ENCODE data around the gene CCNQ.

DNA sequence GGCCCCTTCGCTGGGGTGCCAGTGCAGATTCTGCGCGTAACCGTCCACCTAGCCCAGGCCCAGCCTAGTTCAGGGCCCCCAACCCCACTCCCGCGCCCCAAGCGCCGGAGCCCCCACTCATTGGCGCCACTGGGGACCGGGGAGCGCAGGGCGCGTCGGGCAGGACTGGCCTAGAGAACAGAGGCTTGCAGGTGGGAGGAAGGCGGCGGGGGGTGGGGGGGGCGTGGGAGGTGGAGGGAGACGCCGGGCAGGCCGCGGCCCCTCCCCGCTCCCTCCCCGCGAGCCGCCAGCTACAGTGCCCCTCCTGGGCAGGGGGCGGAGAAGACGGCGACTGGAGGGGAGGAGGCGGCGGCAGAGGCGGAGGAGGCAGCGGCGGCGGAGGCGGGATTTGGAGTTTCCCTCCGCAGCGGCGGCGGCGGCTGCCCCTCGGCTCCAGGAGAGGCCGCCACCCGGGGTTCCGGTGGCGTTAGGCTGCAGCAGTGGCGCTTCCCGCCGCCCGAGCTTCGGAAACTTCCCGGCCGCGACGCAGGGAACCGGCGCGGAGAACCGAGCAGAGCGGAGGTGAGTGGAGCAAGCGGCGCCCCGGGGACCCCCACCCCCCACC is 43.2 kb upstream of the CCNQ start:
- TF ChIP-seq, protein P1, sequence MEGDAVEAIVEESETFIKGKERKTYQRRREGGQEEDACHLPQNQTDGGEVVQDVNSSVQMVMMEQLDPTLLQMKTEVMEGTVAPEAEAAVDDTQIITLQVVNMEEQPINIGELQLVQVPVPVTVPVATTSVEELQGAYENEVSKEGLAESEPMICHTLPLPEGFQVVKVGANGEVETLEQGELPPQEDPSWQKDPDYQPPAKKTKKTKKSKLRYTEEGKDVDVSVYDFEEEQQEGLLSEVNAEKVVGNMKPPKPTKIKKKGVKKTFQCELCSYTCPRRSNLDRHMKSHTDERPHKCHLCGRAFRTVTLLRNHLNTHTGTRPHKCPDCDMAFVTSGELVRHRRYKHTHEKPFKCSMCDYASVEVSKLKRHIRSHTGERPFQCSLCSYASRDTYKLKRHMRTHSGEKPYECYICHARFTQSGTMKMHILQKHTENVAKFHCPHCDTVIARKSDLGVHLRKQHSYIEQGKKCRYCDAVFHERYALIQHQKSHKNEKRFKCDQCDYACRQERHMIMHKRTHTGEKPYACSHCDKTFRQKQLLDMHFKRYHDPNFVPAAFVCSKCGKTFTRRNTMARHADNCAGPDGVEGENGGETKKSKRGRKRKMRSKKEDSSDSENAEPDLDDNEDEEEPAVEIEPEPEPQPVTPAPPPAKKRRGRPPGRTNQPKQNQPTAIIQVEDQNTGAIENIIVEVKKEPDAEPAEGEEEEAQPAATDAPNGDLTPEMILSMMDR (IDR thresholded peaks at IDR 0.05) = no peak
- TF ChIP-seq RFX5 (IDR thresholded peaks at IDR 0.05; ENCODE audit: low read length) = no peak
- TF ChIP-seq EZH2phosphoT487 (IDR thresholded peaks at IDR 0.05; ENCODE audit: borderline replicate concordance, low read depth) = no peak
